ENCODE measurements around the gene GATA3. TPM values are rescaled to one million over a fixed set of nuclear protein-coding genes. Genes with fewer than 3 reads are reported as not detected.

The GATA3 gene
- total and polyA plus RNA-seq, 2 of the 8 experiments (the other 6 are each of a cell fraction or from before 2014, with no cell fraction given): 0.02 to 0.43 TPM

- Histone ChIP-seq H3K56ac (replicated peaks; ENCODE audit: insufficient read length, low read depth, low read length) (no peak overlapping the region), H3K36me3 (ENCODE audit: control insufficient read depth in 2 of 4, insufficient read depth in 4 of 4, low read length in 3 of 4) (no peaks in the 10 kb centered on the region; a peak in 1 of 8 replicates), H3K4me1 (replicated peaks in 1 of 4; ENCODE audit: control insufficient read depth in 3 of 4, insufficient read depth in 4 of 4, low read length in 3 of 4) (peaks cover 9 to 57% (median 31%) of the 10 kb centered on the region in 4 experiments), H3K9ac (replicated peaks in 1 of 4; ENCODE audit: extremely low read depth in 1 of 4, low read depth in 3 of 4, low read length in 3 of 4) (no peak overlapping the region), H3K4me3 (ENCODE audit: extremely low read depth in 1 of 4, insufficient read depth in 2 of 4, low read depth in 3 of 4, low read length in 4 of 4) (peak overlapping the region in 3 of 4 experiments; percentile 3 to 58 (median 24); a peak in 5 of 8 replicates), H3K14ac (ENCODE audit: insufficient read length) (no peak overlapping the region), H3K23ac (ENCODE audit: insufficient read length) (no peak overlapping the region), H3K27me3 (replicated peaks in 1 of 4; ENCODE audit: control insufficient read depth in 3 of 4, extremely low read depth in 1 of 4, insufficient read depth in 3 of 4, low read length in 3 of 4) (peaks cover 88 to 100% (median 100%) of the 10 kb centered on the region in 4 experiments), H4K91ac (replicated peaks; ENCODE audit: insufficient read length, low read length) (no peak overlapping the region), H3K4ac (replicated peaks; ENCODE audit: insufficient read length, low read depth, low read length) (no peak overlapping the region), H3K23me2 (ENCODE audit: low read depth, low read length) (no peaks in the 10 kb centered on the region; the same call in 1 of the 2 replicates), H3K79me2 (ENCODE audit: control insufficient read depth in 1 of 2, insufficient read depth in 2 of 2, low read length in 2 of 2) (no peaks in the 10 kb centered on the region), H4K5ac (ENCODE audit: insufficient read length, low read depth, low read length) (no peak overlapping the region), H2BK20ac (ENCODE audit: low read length) (no peak overlapping the region), H3K27ac (ENCODE audit: low read depth, low read length) (no peak overlapping the region), H2AFZ (ENCODE audit: low read length) (no peak overlapping the region), H4K8ac (ENCODE audit: extremely low read depth, insufficient read depth, low read length) (no peak overlapping the region), H2AK5ac (ENCODE audit: low read depth, low read length) (no peak overlapping the region), H2BK120ac (replicated peaks; ENCODE audit: low read depth, low read length) (no peak overlapping the region), H3K9me3 (ENCODE audit: insufficient read depth in 2 of 2, low read depth in 1 of 2, low read length in 1 of 2) (no peaks in the 10 kb centered on the region), H3K18ac (ENCODE audit: extremely low read depth, low read length) (no peak overlapping the region), H2BK5ac (ENCODE audit: low read depth, low read length) (no peak overlapping the region), H3K79me1 (ENCODE audit: low read depth, low read length) (no peaks in the 10 kb centered on the region), H3K4me2 (ENCODE audit: insufficient read depth in 1 of 2, low read depth in 2 of 2, low read length in 2 of 2) (peak overlapping the region; percentile 59 to 75), H2BK15ac (ENCODE audit: low read length) (no peak overlapping the region), H4K20me1 (replicated peaks in 1 of 2; ENCODE audit: control insufficient read depth in 1 of 2, insufficient read depth in 2 of 2, low read length in 2 of 2) (peaks cover 24 to 29% of the 10 kb centered on the region in 2 experiments), H2BK12ac (ENCODE audit: low read depth, low read length) (no peak overlapping the region)
- 7% methylated on average over 12 of the region's 12 CpGs; no CpG with 5 or more reads in 1 of the 2 experiments for WGBS, 2 experiments (ENCODE audit: extremely low coverage in 1 of 2, insufficient coverage in 1 of 2, insufficient read length in 1 of 2, insufficient replicate concordance in 2 of 2, low coverage in 1 of 2, low lambda C conversion rate in 2 of 2, missing lambda C conversion rate in 1 of 2)
- DNase-seq (ENCODE audit: low read depth in 1 of 2, low spot score in 2 of 2) (no peak), FAIRE-seq (no peak)
- ChIA-PET CTCF (ENCODE audit: partially characterized antibody) (no interaction called here), POLR2A (ENCODE audit: partially characterized antibody) (interaction anchor here (0.9 to 2.5 kb wide), 3 partner anchors 14 to 17 kb away, joined by 3 to 11 read pairs (median 5); no protein-coding TSS in a partner anchor)
- TF ChIP-seq ATF3 (IDR thresholded peaks at IDR 0.05; ENCODE audit: insufficient read depth, low read depth, low read length): no peak
- peak; percentile 22 for TF ChIP-seq RNF2 (IDR thresholded peaks at IDR 0.05; ENCODE audit: borderline replicate concordance, low read depth, low read length, missing control alignments, poor library complexity, severe bottlenecking)
- peak; percentile 34 for TF ChIP-seq EZH2 (IDR thresholded peaks at IDR 0.05; ENCODE audit: low read depth, low read length, severe bottlenecking)
Observed at GRCh38 chr10:8044331-8044907, 10.1 kb upstream of the GATA3 start.

Data from H1 (cell line).